ENCODE measurements around the gene ASGR2.

ASGR2 gene

GRCh38 chr17:7060165-7060891 lies 54.3 kb downstream of the ASGR2 start:
- no peak overlapping the region for H3K4me3 ChIP-seq (ENCODE audit: low read depth, low read length)
- DNase-seq = no peak
- H3K4me1 ChIP-seq = peaks cover 10% of the 10 kb centered on the region
- no peaks in the 10 kb centered on the region for H3K27me3 ChIP-seq
- TF ChIP-seq, protein P1, sequence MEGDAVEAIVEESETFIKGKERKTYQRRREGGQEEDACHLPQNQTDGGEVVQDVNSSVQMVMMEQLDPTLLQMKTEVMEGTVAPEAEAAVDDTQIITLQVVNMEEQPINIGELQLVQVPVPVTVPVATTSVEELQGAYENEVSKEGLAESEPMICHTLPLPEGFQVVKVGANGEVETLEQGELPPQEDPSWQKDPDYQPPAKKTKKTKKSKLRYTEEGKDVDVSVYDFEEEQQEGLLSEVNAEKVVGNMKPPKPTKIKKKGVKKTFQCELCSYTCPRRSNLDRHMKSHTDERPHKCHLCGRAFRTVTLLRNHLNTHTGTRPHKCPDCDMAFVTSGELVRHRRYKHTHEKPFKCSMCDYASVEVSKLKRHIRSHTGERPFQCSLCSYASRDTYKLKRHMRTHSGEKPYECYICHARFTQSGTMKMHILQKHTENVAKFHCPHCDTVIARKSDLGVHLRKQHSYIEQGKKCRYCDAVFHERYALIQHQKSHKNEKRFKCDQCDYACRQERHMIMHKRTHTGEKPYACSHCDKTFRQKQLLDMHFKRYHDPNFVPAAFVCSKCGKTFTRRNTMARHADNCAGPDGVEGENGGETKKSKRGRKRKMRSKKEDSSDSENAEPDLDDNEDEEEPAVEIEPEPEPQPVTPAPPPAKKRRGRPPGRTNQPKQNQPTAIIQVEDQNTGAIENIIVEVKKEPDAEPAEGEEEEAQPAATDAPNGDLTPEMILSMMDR (IDR thresholded peaks at IDR 0.05; ENCODE audit: low read depth, low read length) = no peak
- no peaks in the 10 kb centered on the region for H3K36me3 ChIP-seq
- H3K9me3 ChIP-seq = no peaks in the 10 kb centered on the region

- H3K9me3 ChIP-seq = no peaks in the 10 kb centered on the region
- no peaks in the 10 kb centered on the region for H3K27me3 ChIP-seq
- peaks cover 4% of the 10 kb centered on the region for H3K4me1 ChIP-seq
- H3K4me3 ChIP-seq (ENCODE audit: low read depth, low read length) = no peak overlapping the region
- H3K36me3 ChIP-seq = no peaks in the 10 kb centered on the region
- DNase-seq = no peak
- TF ChIP-seq, protein P1 (IDR thresholded peaks at IDR 0.05; ENCODE audit: low read depth, low read length) = no peak
Observed at GRCh38 chr17:7058831-7059447, 55.7 kb downstream of the ASGR2 start.

DNA sequence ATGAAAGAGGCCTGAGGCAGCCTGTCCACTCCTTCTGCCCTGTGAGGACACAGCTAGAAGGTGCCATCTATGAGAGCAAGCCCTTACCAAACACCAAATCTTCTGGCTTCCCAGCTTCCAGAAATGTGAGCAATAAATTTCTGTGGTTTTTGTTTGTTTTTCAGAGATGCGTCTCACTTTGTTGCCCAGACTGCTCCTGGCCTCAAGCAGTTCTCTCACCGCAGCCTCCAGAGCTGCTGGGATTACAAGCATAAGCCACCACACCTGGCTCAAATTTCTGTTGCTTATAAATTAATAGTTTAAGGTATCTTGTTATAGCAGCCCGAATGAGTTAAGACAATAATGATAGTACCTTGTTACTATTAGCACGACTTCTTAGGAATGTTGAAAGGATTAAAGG lies 58.2 kb downstream of the ASGR2 start:
- no peak overlapping the region for H3K4me3 ChIP-seq (ENCODE audit: low read depth, low read length)
- DNase-seq = no peak
- no peaks in the 10 kb centered on the region for H3K36me3 ChIP-seq
- H3K9me3 ChIP-seq = no peaks in the 10 kb centered on the region
- no peaks in the 10 kb centered on the region for H3K27me3 ChIP-seq
- no peaks in the 10 kb centered on the region for H3K4me1 ChIP-seq
- TF ChIP-seq, protein P1 (IDR thresholded peaks at IDR 0.05; ENCODE audit: low read depth, low read length) = no peak
